ENCODE results near the gene KIFC1.

Gene KIFC1

GRCh38 chr6:33445119-33445603, 53.5 kb downstream of the KIFC1 start:
- peak; percentile 95 for DNase-seq

GRCh38 chr6:33446356-33446755, 54.7 kb downstream of the KIFC1 start:
- no peak for DNase-seq

GRCh38 chr6:33450434-33450833, 58.8 kb downstream of the KIFC1 start:
- DNase-seq, result peak; percentile 88

GRCh38 chr6:33451606-33452005, 60.0 kb downstream of the KIFC1 start:
- DNase-seq, result no peak

GRCh38 chr6:33452496-33452895, 60.9 kb downstream of the KIFC1 start:
- DNase-seq, result no peak

GRCh38 chr6:33453393-33454008, 61.9 kb downstream of the KIFC1 start:
- DNase-seq, result no peak

- peak; percentile 99 for DNase-seq
Measured at GRCh38 chr6:33454009-33454946, 62.7 kb downstream of the KIFC1 start, which contains the start of gene ZBTB9. TSS of gene ZBTB9 (plus strand) at chr6:33454576. CDS start at chr6:33455101, 525 bp downstream.

- DNase-seq, result no peak
Measured at GRCh38 chr6:33455051-33455450, 63.4 kb downstream of the KIFC1 start.

- no peak for DNase-seq
Measured at GRCh38 chr6:33456156-33456555, 64.5 kb downstream of the KIFC1 start.

- peak; percentile 64 for DNase-seq
Measured at GRCh38 chr6:33458676-33459075, 67.1 kb downstream of the KIFC1 start.

GRCh38 chr6:33459226-33459625, 67.6 kb downstream of the KIFC1 start:
- DNase-seq, result no peak

Measured in inflammatory macrophage treated with lipopolysaccharide for 4 hours (primary cell).